K562 (cell line): ENCODE data around the gene CLCA2. TPM values are rescaled to one million over a fixed set of nuclear protein-coding genes. Genes with fewer than 3 reads are reported as not detected.

Experiments used
- MTF1 ChIP-seq: fragments of 250-450 bp; sonication (Bioruptor Pico); IDR thresholded peaks from 2 replicates; pipeline ENCODE4 v1.9.0; 2021; ENCODE audit warnings: moderate library complexity, mild to moderate bottlenecking, inconsistent platforms, borderline replicate concordance
- MYNN ChIP-seq, 2 experiments: sonication (generic); formaldehyde crosslinking in 1 of 2; IDR thresholded peaks; 2 replicates each; pipeline versions ENCODE4 v1.5.0 to v1.6.1; 2016 to 2020; ENCODE audit warnings: antibody characterized with exemption in 1 of 2, missing genetic modification reagents in 1 of 2
- NFIX ChIP-seq: fragments of 250-450 bp; sonication (Bioruptor Pico); IDR thresholded peaks from 2 replicates; pipeline ENCODE4 v1.4.0; 2020; ENCODE audit warnings: low read depth, mild to moderate bottlenecking, moderate library complexity
- NFXL1 ChIP-seq: fragments of 450-650 bp; formaldehyde crosslinking; IDR thresholded peaks from 2 replicates; pipeline ENCODE4 v1.4.0; 2021; ENCODE audit warnings: mild to moderate bottlenecking
- NR3C1 ChIP-seq: sonication (generic); formaldehyde crosslinking; IDR thresholded peaks from 2 replicates; pipeline ENCODE4 v1.8.1; 2022; ENCODE audit warnings: missing genetic modification reagents
- PTBP1 ChIP-seq: fragments of 200-400 bp; formaldehyde crosslinking; IDR thresholded peaks from 2 replicates; pipeline ENCODE4 v1.6.1; 2017; ENCODE audit warnings: low read depth, low read length
- RHOXF2B ChIP-seq: fragments of 250-450 bp; sonication (Bioruptor Pico); conservative IDR thresholded peaks from 2 replicates; pipeline ENCODE4 v1.5.1; 2021
- SIRT6 ChIP-seq: IDR thresholded peaks from one replicate; pipeline ENCODE4 v1.6.1; 2012; ENCODE audit warnings: low read depth, mild to moderate bottlenecking, control low read depth, inconsistent platforms, low read length, moderate library complexity
- SMARCE1 ChIP-seq: fragments of 450-650 bp; IDR thresholded peaks from 2 replicates; pipeline ENCODE4 v1.7.1; 2016; ENCODE audit warnings: mild to moderate bottlenecking
- TEAD1 ChIP-seq, 2 experiments: fragments of 450-650 bp in 1 of 2; sonication (generic) in 1 of 2; formaldehyde crosslinking; IDR thresholded peaks; 2 replicates each; pipeline versions ENCODE4 v1.4.0 to v1.8.0; 2020 to 2022; ENCODE audit warnings: mild to moderate bottlenecking in 2 of 2, missing genetic modification reagents in 1 of 2
- TSHZ1 ChIP-seq: fragments of 250-450 bp; sonication (Bioruptor Pico); IDR thresholded peaks from 2 replicates; pipeline ENCODE4 v1.4.0; 2020; ENCODE audit warnings: mild to moderate bottlenecking, moderate library complexity
- ZBTB11 ChIP-seq, 3 experiments: fragments of 200-800 bp in 1 of 3; fragments of 250-450 bp in 1 of 3; fragments of 450-650 bp in 1 of 3; sonication (Bioruptor Pico) in 1 of 3; sonication (Bioruptor generic) in 1 of 3; formaldehyde crosslinking in 1 of 3; IDR thresholded peaks; 2 replicates each; pipeline versions ENCODE4 v1.6.1 to v1.8.0; 2016 to 2022; ENCODE audit warnings: mild to moderate bottlenecking in 2 of 3, missing genetic modification characterization in 2 of 3, missing compliant biosample characterization in 1 of 3, moderate library complexity in 1 of 3
- polyA plus RNA-seq, 8 experiments: library from polyadenylated mRNA; depleted of rRNA in 4 of 8; stranded (reverse) in 5 of 8; unstranded in 3 of 8; fragments of >200 nt; fragmentation: Nextera tagmentation in 2 of 8; fragmentation: Illumina TruSeq in 1 of 8; extraction: Ambion mirVana in 2 of 8; extraction: Trizol in 1 of 8; gene quantifications; 2 replicates each; pipeline versions ENCODE4 v1.2.1 to v1.2.3, GENCODE V29; 2011 to 2014; ENCODE audit warnings: inconsistent platforms in 1 of 8, missing spikeins in 1 of 8
- total RNA-seq, 7 experiments: library from RNA; depleted of rRNA in 6 of 7; stranded (reverse); fragments of >200 nt in 6 of 7; fragmentation: Illumina TruSeq in 2 of 7; extraction: Trizol in 2 of 7; gene quantifications; 2 replicates each; pipeline versions ENCODE4 v1.2.1 to v1.2.3, GENCODE V29; 2011 to 2021; ENCODE audit warnings: low replicate concordance in 1 of 7
- TF ChIP-seq, protein P1 (sequence below): sonication (generic); formaldehyde crosslinking; IDR thresholded peaks from 2 replicates; pipeline ENCODE4 v1.8.0; 2022; ENCODE audit warnings: mild to moderate bottlenecking, missing genetic modification reagents
- TF ChIP-seq, protein P2 (sequence below): fragments of 450-650 bp; formaldehyde crosslinking; IDR thresholded peaks from 2 replicates; pipeline ENCODE4 v1.4.0; 2020; ENCODE audit warnings: mild to moderate bottlenecking, mixed read lengths

CLCA2 gene
- total and polyA plus RNA-seq, 9 of the 15 experiments (the other 6 are each of a cell fraction or from before 2014, with no cell fraction given): 0.03 TPM; not detected in 8

GRCh38 chr1:86435327-86435726 is 11.4 kb downstream of the CLCA2 start (continued):
- TF ChIP-seq TSHZ1 (CRISPR knock-in tag) (no peak), NR3C1 (no peak), SIRT6 (no peak), PTBP1 (no peak), NFIX (no peak), ZBTB11 (CRISPR knock-in tag; IDR thresholded peaks at IDR 0.05) (no peak), MTF1 (no peak), RHOXF2B (no peak), MYNN (IDR thresholded peaks at IDR 0.05) (no peak), MYNN (CRISPR knock-in tag; IDR thresholded peaks at IDR 0.05) (no peak), TEAD1 (CRISPR knock-in tag; IDR thresholded peaks at IDR 0.05) (0 out of 4 replicates have a peak, but pooled peaks of 1 of the 2 experiments have one; percentile 54), NFXL1 (CRISPR knock-in tag) (no peak), SMARCE1 (peak; percentile 88; the same call in 1 of the 2 replicates)
- TF ChIP-seq, protein P1, sequence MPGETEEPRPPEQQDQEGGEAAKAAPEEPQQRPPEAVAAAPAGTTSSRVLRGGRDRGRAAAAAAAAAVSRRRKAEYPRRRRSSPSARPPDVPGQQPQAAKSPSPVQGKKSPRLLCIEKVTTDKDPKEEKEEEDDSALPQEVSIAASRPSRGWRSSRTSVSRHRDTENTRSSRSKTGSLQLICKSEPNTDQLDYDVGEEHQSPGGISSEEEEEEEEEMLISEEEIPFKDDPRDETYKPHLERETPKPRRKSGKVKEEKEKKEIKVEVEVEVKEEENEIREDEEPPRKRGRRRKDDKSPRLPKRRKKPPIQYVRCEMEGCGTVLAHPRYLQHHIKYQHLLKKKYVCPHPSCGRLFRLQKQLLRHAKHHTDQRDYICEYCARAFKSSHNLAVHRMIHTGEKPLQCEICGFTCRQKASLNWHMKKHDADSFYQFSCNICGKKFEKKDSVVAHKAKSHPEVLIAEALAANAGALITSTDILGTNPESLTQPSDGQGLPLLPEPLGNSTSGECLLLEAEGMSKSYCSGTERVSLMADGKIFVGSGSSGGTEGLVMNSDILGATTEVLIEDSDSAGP (CRISPR knock-in tag): no peak
- TF ChIP-seq, protein P2, sequence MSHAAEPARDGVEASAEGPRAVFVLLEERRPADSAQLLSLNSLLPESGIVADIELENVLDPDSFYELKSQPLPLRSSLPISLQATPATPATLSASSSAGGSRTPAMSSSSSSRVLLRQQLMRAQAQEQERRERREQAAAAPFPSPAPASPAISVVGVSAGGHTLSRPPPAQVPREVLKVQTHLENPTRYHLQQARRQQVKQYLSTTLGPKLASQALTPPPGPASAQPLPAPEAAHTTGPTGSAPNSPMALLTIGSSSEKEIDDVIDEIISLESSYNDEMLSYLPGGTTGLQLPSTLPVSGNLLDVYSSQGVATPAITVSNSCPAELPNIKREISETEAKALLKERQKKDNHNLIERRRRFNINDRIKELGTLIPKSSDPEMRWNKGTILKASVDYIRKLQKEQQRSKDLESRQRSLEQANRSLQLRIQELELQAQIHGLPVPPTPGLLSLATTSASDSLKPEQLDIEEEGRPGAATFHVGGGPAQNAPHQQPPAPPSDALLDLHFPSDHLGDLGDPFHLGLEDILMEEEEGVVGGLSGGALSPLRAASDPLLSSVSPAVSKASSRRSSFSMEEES (CRISPR knock-in tag): no peak
